Heart left ventricle (tissue), 16 donors: ENCODE results near the gene OR2L8. TPM values are rescaled to one million over a fixed set of nuclear protein-coding genes. Genes with fewer than 3 reads are reported as not detected.

Experiments used
- ATAC-seq, 4 donors: fragments of 200-7000 bp; cut with Tn5 transposase; one replicate each; pipeline ENCODE4 v1.9.1; 2020 to 2022; ENCODE audit warnings: moderate library complexity in 4 of 4, mild to moderate bottlenecking in 3 of 4, moderate number of reproducible peaks in 1 of 4
- DNase-seq, 5 donors: peaks; one replicate each; pipeline ENCODE4 v3.0.0-alpha.2; 2020
- H3K27ac ChIP-seq, 12 donors: fragments of 200-600 bp; sonication (generic) in 4 of 12; one replicate each; pipeline versions ENCODE4 v1.5.0 to v1.8.0; 2016 to 2022; ENCODE audit warnings: mild to moderate bottlenecking in 2 of 12
- H3K27me3 ChIP-seq, 9 donors: fragments of 200-600 bp; sonication (generic) in 2 of 9; one replicate each; pipeline versions ENCODE4 v1.5.1 to v1.8.0; 2016 to 2022; ENCODE audit warnings: mild to moderate bottlenecking in 3 of 9
- H3K36me3 ChIP-seq, 9 donors: fragments of 200-600 bp; sonication (generic) in 2 of 9; one replicate each; pipeline versions ENCODE4 v1.5.0 to v1.8.0; 2018 to 2022; ENCODE audit warnings: mild to moderate bottlenecking in 2 of 9
- H3K4me1 ChIP-seq, 12 donors: fragments of 200-600 bp; sonication (generic) in 4 of 12; one replicate each; pipeline versions ENCODE4 v1.5.0 to v1.8.0; 2016 to 2022; ENCODE audit warnings: mild to moderate bottlenecking in 3 of 12
- H3K4me3 ChIP-seq, 12 donors: fragments of 200-600 bp; sonication (generic) in 4 of 12; one replicate each; pipeline versions ENCODE4 v1.5.0 to v1.8.0; 2017 to 2022; ENCODE audit warnings: mild to moderate bottlenecking in 9 of 12, moderate library complexity in 4 of 12
- H3K9me3 ChIP-seq, 12 donors: fragments of 200-600 bp; sonication (generic) in 4 of 12; one replicate each; pipeline versions ENCODE4 v1.5.0 to v1.8.0; 2016 to 2022; ENCODE audit warnings: mild to moderate bottlenecking in 1 of 12
- POLR2A ChIP-seq, 2 donors: fragments of 450-650 bp; IDR thresholded peaks; one replicate each; pipeline ENCODE4 v1.6.1; 2017; ENCODE audit warnings: antibody characterized with exemption in 2 of 2, mild to moderate bottlenecking in 2 of 2, moderate library complexity in 2 of 2
- WGBS, 4 donors: extraction: QIAGEN DNeasy Blood & Tissue Kit in 2 of 4; methylation state at CpG; one replicate each; pipeline versions ENCODE4 v1.1.5 to v1.1.7; 2013 to 2018; 5-methylcytosine and 5-hydroxymethylcytosine counted together
- intact Hi-C, 10 donors: fragments of 100-400 bp; cut with DNase I; formaldehyde crosslinking; loops; one replicate each; pipeline versions ENCODE4 v1.11.1 to v1.14.2; 2022
- polyA plus RNA-seq, 2 donors: library from polyadenylated mRNA; stranded (reverse); fragments of 200-250 nt; gene quantifications; one replicate each; pipeline ENCODE4 v1.2.3, GENCODE V29; 2013
- total RNA-seq, 9 donors: library from RNA; depleted of rRNA in 2 of 9; stranded (reverse); fragments of >200 nt in 2 of 9; fragmentation: NEBNext Ultra II Directional in 3 of 9; extraction: Animal tissue kit (Norgen Biotek cat#: 25700) in 3 of 9; gene quantifications; one replicate each; pipeline versions ENCODE4 v1.1.0 to v1.2.4, GENCODE V29; 2016 to 2023
- TF ChIP-seq, protein P1 (sequence below), 12 donors: fragments of 200-600 bp; sonication (generic) in 4 of 12; IDR thresholded peaks; one replicate each; pipeline versions ENCODE4 v1.5.0 to v1.8.0; 2018 to 2022; ENCODE audit warnings: antibody characterized with exemption in 12 of 12, mild to moderate bottlenecking in 5 of 12
- donor health status: ischemic (EF 13 %, LVEDD 7.1; RV severe dilation, severe dysfunction).
- donor health status: healthy with polysubstance abuse.
- donor health status: DM: no; HTN: yes; CAD: no.
- donor health status: DM: no; HTN: no; CAD: no.
- donor health status: ischemic (EF 25% LVEDD 6.9; RV normal size, moderate dysfunction).
- donor health status: ischemic (EF 25% LVEDD 5.7; RV mildly dilated, moderate dysfunction).
- donor health status: healthy.
- donor health status: DM: yes; HTN: yes; CAD: no.
- donor health status: ischemic (EF 35%, LVEDD 5.7; RV mildly dilated, moderate dysfunction).
- donor health status: nonischemic (EF 11% LVEDD 7.7; RV severe dilation, severe dysfunction).
- donor health status: DM: yes; HTN: yes; CAD: no.
- donor health status: PGD.
- donor health status: ischemic (EF 29% LVEDD 5.4; RV normal size, mild dysfunction).
- donor health status: nonischemic (EF 23%, LVEDD 6.1; RV moderate dilation, normal function).

The OR2L8 gene
- total and polyA plus RNA-seq, 11 donors: not detected

DNA sequence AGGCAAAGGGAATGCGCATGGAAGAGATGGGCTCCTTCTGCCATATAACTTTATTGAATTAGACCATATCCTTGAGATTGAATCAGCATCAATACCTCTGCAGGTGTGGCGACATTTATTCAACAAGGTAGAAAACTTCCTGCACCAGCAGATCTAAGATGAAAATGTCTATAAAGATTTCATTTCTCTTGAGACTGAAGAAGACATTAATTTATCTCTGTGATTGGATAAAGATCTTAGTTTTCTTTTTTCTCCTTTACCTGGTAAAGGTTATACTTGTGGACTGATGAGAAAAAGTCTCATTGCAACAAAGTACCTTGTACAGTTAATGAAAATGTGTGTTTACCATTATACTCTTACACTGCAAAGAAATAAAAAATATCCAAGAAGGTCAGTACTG, 28.7 kb upstream of the OR2L8 start, which contains the start of gene OR2T8:
Gene OR2T8 (plus strand): TSS at position 301 of the 400 bp plus-strand sequence. CDS start 766 bp downstream, outside the sequence.
- no peak for ATAC-seq
- no peaks in the 10 kb centered on the region for H3K9me3 ChIP-seq
- intact Hi-C loops: loop anchor here in 1 of 10 donors (10.0 kb wide), 1 partner anchor 185 kb away; the partner anchor contains the start of gene OR14K1
- TF ChIP-seq, protein P1, sequence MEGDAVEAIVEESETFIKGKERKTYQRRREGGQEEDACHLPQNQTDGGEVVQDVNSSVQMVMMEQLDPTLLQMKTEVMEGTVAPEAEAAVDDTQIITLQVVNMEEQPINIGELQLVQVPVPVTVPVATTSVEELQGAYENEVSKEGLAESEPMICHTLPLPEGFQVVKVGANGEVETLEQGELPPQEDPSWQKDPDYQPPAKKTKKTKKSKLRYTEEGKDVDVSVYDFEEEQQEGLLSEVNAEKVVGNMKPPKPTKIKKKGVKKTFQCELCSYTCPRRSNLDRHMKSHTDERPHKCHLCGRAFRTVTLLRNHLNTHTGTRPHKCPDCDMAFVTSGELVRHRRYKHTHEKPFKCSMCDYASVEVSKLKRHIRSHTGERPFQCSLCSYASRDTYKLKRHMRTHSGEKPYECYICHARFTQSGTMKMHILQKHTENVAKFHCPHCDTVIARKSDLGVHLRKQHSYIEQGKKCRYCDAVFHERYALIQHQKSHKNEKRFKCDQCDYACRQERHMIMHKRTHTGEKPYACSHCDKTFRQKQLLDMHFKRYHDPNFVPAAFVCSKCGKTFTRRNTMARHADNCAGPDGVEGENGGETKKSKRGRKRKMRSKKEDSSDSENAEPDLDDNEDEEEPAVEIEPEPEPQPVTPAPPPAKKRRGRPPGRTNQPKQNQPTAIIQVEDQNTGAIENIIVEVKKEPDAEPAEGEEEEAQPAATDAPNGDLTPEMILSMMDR (IDR thresholded peaks at IDR 0.05): no peak
- TF ChIP-seq POLR2A (IDR thresholded peaks at IDR 0.05): no peak
- DNase-seq: no peak
- no peaks in the 10 kb centered on the region for H3K36me3 ChIP-seq
- H3K27me3 ChIP-seq: no peaks in the 10 kb centered on the region
- no peak within 1 kb of the TSS for H3K4me3 ChIP-seq
- H3K27ac ChIP-seq: no peak within 1 kb of the TSS
- WGBS, 4 donors: 68 to 92% (median 88%) methylated on average over 2 of the region's 2 CpGs
- no peaks in the 10 kb centered on the region for H3K4me1 ChIP-seq

DNA sequence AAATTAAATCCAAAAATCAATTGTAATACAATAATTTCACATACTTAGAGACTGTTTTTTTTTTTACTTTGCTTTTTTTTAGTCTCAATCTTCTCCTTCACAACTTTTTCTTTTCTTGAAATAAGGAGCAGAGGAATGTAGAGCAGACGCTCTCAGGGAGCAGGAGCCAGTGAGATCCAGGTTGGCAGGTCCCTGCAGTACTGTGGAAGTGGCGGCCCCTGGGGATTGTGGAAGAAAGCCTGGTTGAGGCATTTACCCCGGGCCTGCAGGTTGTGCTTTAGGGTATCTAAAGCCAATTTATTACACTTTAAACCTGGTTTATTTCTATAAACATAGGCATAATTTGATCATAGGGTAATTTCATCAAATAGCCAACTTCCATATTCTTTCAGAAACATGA, 24.7 kb upstream of the OR2L8 start:
- TF ChIP-seq, protein P1 (IDR thresholded peaks at IDR 0.05): no peak
- TF ChIP-seq POLR2A (IDR thresholded peaks at IDR 0.05): no peak
- Histone ChIP-seq H3K4me1 (no peaks in the 10 kb centered on the region), H3K4me3 (no peak overlapping the region), H3K9me3 (no peaks in the 10 kb centered on the region), H3K27me3 (no peaks in the 10 kb centered on the region), H3K27ac (no peak overlapping the region), H3K36me3 (no peaks in the 10 kb centered on the region)
- intact Hi-C loops: loop anchor here in 1 of 10 donors (10.0 kb wide), 1 partner anchor 189 kb away; the partner anchor contains the start of gene OR14K1
- DNase-seq: no peak
- ATAC-seq: no peak
- WGBS, 4 donors: 55 to 61% (median 60%) methylated on average over 3 of the region's 3 CpGs

DNA sequence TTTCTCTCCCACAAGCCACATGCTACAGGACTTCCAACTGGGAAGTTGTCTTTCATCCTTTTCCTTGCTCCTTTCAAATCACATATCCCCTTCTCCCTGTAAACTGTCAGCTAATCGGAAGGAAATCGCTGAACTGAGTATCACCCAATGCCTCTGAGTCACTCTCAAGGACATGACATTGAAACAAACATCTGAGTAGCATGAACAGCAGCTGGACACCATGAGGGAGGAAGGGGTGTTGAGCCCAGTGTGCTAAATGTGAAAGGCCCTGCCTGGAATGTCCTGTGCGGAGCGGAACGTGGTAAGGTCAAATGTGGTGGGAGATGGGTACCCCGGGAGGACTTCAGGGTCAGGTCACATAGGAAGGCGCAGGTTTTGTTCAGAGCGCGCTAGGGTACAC, 23.8 kb upstream of the OR2L8 start, which contains the start of gene OR2AJ1:
Gene OR2AJ1 (plus strand): TSS at position 22 of the 400 bp plus-strand sequence. CDS start 8,880 bp downstream, outside the sequence.
- Histone ChIP-seq H3K4me3 (no peak within 1 kb of the TSS), H3K27ac (no peak within 1 kb of the TSS), H3K9me3 (no peaks in the 10 kb centered on the region), H3K4me1 (no peaks in the 10 kb centered on the region), H3K36me3 (no peaks in the 10 kb centered on the region), H3K27me3 (no peaks in the 10 kb centered on the region)
- DNase-seq (no peak), ATAC-seq (no peak)
- TF ChIP-seq, protein P1 (IDR thresholded peaks at IDR 0.05): no peak
- TF ChIP-seq POLR2A (IDR thresholded peaks at IDR 0.05): no peak
- 81 to 91% (median 87%) methylated on average over 9 of the region's 9 CpGs for WGBS, 4 donors
- intact Hi-C loops: loop anchor here in 1 of 10 donors (10.0 kb wide), 1 partner anchor 190 kb away; the partner anchor contains the start of gene OR14K1

DNA sequence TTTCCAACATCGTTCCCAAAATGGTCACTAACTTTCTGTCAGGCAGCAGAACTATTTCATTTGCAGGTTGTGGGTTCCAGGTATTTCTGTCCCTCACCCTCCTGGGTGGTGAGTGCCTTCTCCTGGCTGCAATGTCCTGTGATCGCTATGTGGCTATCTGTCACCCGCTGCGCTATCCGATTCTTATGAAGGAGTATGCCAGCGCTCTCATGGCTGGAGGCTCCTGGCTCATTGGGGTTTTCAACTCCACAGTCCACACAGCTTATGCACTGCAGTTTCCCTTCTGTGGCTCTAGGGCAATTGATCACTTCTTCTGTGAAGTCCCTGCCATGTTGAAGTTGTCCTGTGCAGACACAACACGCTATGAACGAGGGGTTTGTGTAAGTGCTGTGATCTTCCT, 14.7 kb upstream of the OR2L8 start:
- no peak overlapping the region for H3K4me3 ChIP-seq
- WGBS, 4 donors: 92 to 97% (median 95%) methylated on average over 8 of the region's 8 CpGs

More for the DNA sequence above, 14.7 kb upstream of the OR2L8 start:
- Histone ChIP-seq H3K36me3 (no peaks in the 10 kb centered on the region), H3K27me3 (peaks cover 0 to 22% (median 0%) of the 10 kb centered on the region in 9 donors), H3K27ac (no peak overlapping the region), H3K4me1 (no peaks in the 10 kb centered on the region), H3K9me3 (peaks cover 0 to 9% (median 0%) of the 10 kb centered on the region in 12 donors)
- ATAC-seq (no peak), DNase-seq (no peak)
- intact Hi-C loops: no loop called here
- TF ChIP-seq, protein P1 (IDR thresholded peaks at IDR 0.05): no peak
- no peak for TF ChIP-seq POLR2A (IDR thresholded peaks at IDR 0.05)
